HG02943 (cell line): ENCODE measurements around the gene FKBP4.

Experiments used
- ATAC-seq: cut with Tn5 transposase; IDR thresholded peaks from one replicate; pipeline ENCODE4 v1.9.1; 2021; ENCODE audit warnings: mild to moderate bottlenecking, low read depth, moderate library complexity; ENCODE audit not compliant: unreplicated experiment

The FKBP4 gene

GRCh38 chr12:2776129-2776806 lies 18.5 kb upstream of the FKBP4 start:
- no peak for ATAC-seq

- ATAC-seq, result no peak
Observed at GRCh38 chr12:2779281-2779680, 15.5 kb upstream of the FKBP4 start.

- no peak for ATAC-seq
Observed at GRCh38 chr12:2783936-2784600, 10.7 kb upstream of the FKBP4 start.

- ATAC-seq, result no peak
Observed at GRCh38 chr12:2785017-2785416, 9.8 kb upstream of the FKBP4 start.

- ATAC-seq, result no peak
Observed at GRCh38 chr12:2791089-2791488, 3.7 kb upstream of the FKBP4 start.

GRCh38 chr12:2792671-2793500 lies 1.9 kb upstream of the FKBP4 start:
- ATAC-seq, result no peak

GRCh38 chr12:2793561-2793960 lies 1.2 kb upstream of the FKBP4 start:
- ATAC-seq, result no peak

- ATAC-seq, result no peak
Observed at GRCh38 chr12:2794191-2794735, 507 bp upstream of the FKBP4 start.

- ATAC-seq, result peak; percentile 60
Observed at GRCh38 chr12:2795291-2796186, 769 bp downstream of the FKBP4 start.

GRCh38 chr12:2796187-2796666 lies 1.5 kb downstream of the FKBP4 start:
- no peak for ATAC-seq

- ATAC-seq, result no peak
Observed at GRCh38 chr12:2797721-2798418, 3.1 kb downstream of the FKBP4 start.

GRCh38 chr12:2800046-2800570 lies 5.3 kb downstream of the FKBP4 start:
- ATAC-seq, result no peak

GRCh38 chr12:2801044-2801783 lies 6.4 kb downstream of the FKBP4 start:
- no peak for ATAC-seq

GRCh38 chr12:2803635-2804392 lies 9.0 kb downstream of the FKBP4 start:
- no peak for ATAC-seq

- ATAC-seq, result no peak
Observed at GRCh38 chr12:2804393-2805142, 9.8 kb downstream of the FKBP4 start.

- ATAC-seq, result no peak
Observed at GRCh38 chr12:2805143-2805520, 10.4 kb downstream of the FKBP4 start.

GRCh38 chr12:2806700-2807099 lies 11.9 kb downstream of the FKBP4 start:
- no peak for ATAC-seq
